ENCODE results near the gene NPAS3.

NPAS3 gene

GRCh38 chr14:32932914-32933628 is 5.6 kb upstream of the NPAS3 start:
- DNase-seq (no peak), ATAC-seq (ENCODE audit: insufficient read depth, low read depth) (no peak)
- no peaks in the 10 kb centered on the region for H3K27me3 ChIP-seq (ENCODE audit: insufficient read depth, low read length, poor library complexity)
- H3K4me1 ChIP-seq (ENCODE audit: insufficient read depth, low read length) = no peaks in the 10 kb centered on the region
- H3K36me3 ChIP-seq (ENCODE audit: insufficient read depth, low read length) = no peaks in the 10 kb centered on the region
- H3K4me2 ChIP-seq (ENCODE audit: insufficient read depth, low read length) = no peak overlapping the region
- no peak overlapping the region for H2AFZ ChIP-seq (ENCODE audit: low read depth, low read length)
- H3K79me2 ChIP-seq (ENCODE audit: insufficient read depth, low read length) = no peaks in the 10 kb centered on the region
- no peak overlapping the region for H3K4me3 ChIP-seq (ENCODE audit: low read depth in 1 of 2, low read length in 2 of 2)
- H3K9me3 ChIP-seq (ENCODE audit: insufficient read depth, low read length, severe bottlenecking) = no peaks in the 10 kb centered on the region
- H3K27ac ChIP-seq (ENCODE audit: low read length) = no peak overlapping the region
- TF ChIP-seq EZH2 (IDR thresholded peaks at IDR 0.05; ENCODE audit: borderline replicate concordance, low read depth, low read length, severe bottlenecking) (no peak), CTCF (IDR thresholded peaks at IDR 0.05; ENCODE audit: borderline replicate concordance, extremely low read depth, low read length, poor library complexity, severe bottlenecking) (no peak)
- no peaks in the 10 kb centered on the region for H4K20me1 ChIP-seq (ENCODE audit: insufficient read depth, low read length)
- no peak overlapping the region for H3K9ac ChIP-seq (ENCODE audit: low read depth, low read length)

- Histone ChIP-seq H3K27ac (ENCODE audit: low read length) (no peak overlapping the region), H3K27me3 (ENCODE audit: insufficient read depth, low read length, poor library complexity) (no peaks in the 10 kb centered on the region), H3K9ac (ENCODE audit: low read depth, low read length) (no peak overlapping the region), H3K4me2 (ENCODE audit: insufficient read depth, low read length) (no peak overlapping the region), H3K79me2 (ENCODE audit: insufficient read depth, low read length) (no peaks in the 10 kb centered on the region), H3K36me3 (ENCODE audit: insufficient read depth, low read length) (no peaks in the 10 kb centered on the region), H4K20me1 (ENCODE audit: insufficient read depth, low read length) (no peaks in the 10 kb centered on the region), H3K4me1 (ENCODE audit: insufficient read depth, low read length) (no peaks in the 10 kb centered on the region), H3K4me3 (ENCODE audit: low read depth in 1 of 2, low read length in 2 of 2) (no peak overlapping the region), H3K9me3 (ENCODE audit: insufficient read depth, low read length, severe bottlenecking) (no peaks in the 10 kb centered on the region), H2AFZ (ENCODE audit: low read depth, low read length) (no peak overlapping the region)
- no peak for TF ChIP-seq EZH2 (IDR thresholded peaks at IDR 0.05; ENCODE audit: borderline replicate concordance, low read depth, low read length, severe bottlenecking)
- TF ChIP-seq CTCF (IDR thresholded peaks at IDR 0.05; ENCODE audit: borderline replicate concordance, extremely low read depth, low read length, poor library complexity, severe bottlenecking) = no peak
- DNase-seq (no peak), ATAC-seq (ENCODE audit: insufficient read depth, low read depth) (no peak)
Measured at GRCh38 chr14:32933629-32934072, 5.0 kb upstream of the NPAS3 start.

DNA sequence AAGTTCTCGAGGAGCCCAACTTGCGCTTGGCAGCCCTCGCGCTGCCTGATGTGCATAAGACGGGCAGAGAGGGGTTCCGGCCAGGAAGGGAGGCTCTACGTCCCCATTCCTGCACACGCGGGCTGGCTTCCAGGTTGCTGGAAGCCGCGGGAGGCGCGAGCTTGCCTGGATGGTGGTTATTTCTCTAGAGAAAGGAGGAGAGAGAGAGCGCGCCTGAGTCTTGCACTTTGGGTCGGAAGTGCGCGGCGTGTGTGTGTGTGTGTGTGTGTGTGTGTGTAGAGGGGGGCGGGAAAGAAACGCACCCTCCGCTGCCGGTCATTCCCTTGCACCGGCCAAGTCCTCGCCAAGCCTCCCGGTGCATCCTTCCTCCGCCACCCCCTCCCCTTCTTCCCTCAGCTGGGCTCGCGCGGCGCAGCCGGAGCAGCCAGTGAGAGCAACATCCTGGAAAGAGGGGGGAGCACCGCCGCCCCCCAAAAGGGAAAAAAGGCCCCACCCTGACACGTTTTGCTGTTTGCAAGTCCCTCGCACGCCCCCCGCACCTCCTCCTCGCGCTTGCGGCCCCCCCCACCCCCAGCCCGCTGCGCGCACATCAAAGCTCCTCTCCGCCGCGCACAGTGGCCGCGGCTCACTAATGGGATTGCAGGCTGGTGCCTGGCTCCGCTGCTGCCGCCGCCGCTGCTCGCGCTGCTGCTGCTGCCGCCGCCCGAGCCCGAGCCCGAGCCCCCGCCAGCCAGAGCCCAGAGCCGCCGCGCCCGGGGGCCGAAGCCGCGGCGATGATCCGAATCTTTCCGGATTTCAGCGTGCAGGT is 4.4 kb upstream of the NPAS3 start:
- Histone ChIP-seq H3K9me3 (ENCODE audit: insufficient read depth, low read length, severe bottlenecking) (no peaks in the 10 kb centered on the region), H3K4me2 (ENCODE audit: insufficient read depth, low read length) (no peak overlapping the region), H3K27ac (ENCODE audit: low read length) (no peak overlapping the region), H3K27me3 (ENCODE audit: insufficient read depth, low read length, poor library complexity) (no peaks in the 10 kb centered on the region), H3K9ac (ENCODE audit: low read depth, low read length) (no peak overlapping the region), H2AFZ (ENCODE audit: low read depth, low read length) (no peak overlapping the region), H3K79me2 (ENCODE audit: insufficient read depth, low read length) (no peaks in the 10 kb centered on the region), H4K20me1 (ENCODE audit: insufficient read depth, low read length) (no peaks in the 10 kb centered on the region), H3K4me3 (ENCODE audit: low read depth in 1 of 2, low read length in 2 of 2) (no peak overlapping the region), H3K36me3 (ENCODE audit: insufficient read depth, low read length) (no peaks in the 10 kb centered on the region), H3K4me1 (ENCODE audit: insufficient read depth, low read length) (no peaks in the 10 kb centered on the region)
- ATAC-seq (ENCODE audit: insufficient read depth, low read depth) = no peak
- DNase-seq = no peak
- no peak for TF ChIP-seq CTCF (IDR thresholded peaks at IDR 0.05; ENCODE audit: borderline replicate concordance, extremely low read depth, low read length, poor library complexity, severe bottlenecking)
- TF ChIP-seq EZH2 (IDR thresholded peaks at IDR 0.05; ENCODE audit: borderline replicate concordance, low read depth, low read length, severe bottlenecking) = no peak

Data from DND-41 (cell line).